Panc1 (cell line): ENCODE data around the gene HNRNPA2B1. TPM values are rescaled to one million over a fixed set of nuclear protein-coding genes. Genes with fewer than 3 reads are reported as not detected.

Experiments used
- ATAC-seq: fragments of 200-7000 bp; cut with Tn5 transposase; 2 replicates; pipeline ENCODE4 v1.9.1; 2020; ENCODE audit warnings: mild to moderate bottlenecking, moderate library complexity
- BruUV-seq: library from RNA; stranded (reverse); fragments of 400-500 nt; replicated peaks from 2 replicates; lab custom pipeline; 2021; lab: Mats Ljungman, UMichigan
- CTCF ChIA-PET: fragments of 300-600 bp; sonication (Branson Sonifier 250); formaldehyde crosslinking; loops from one replicate; lab custom pipeline; 2022; ENCODE audit warnings: antibody characterized with exemption; lab: Charles Lee
- POLR2A ChIA-PET: fragments of 300-600 bp; sonication (Branson Sonifier 250); formaldehyde crosslinking; loops from one replicate; lab custom pipeline; 2022; ENCODE audit warnings: antibody characterized with exemption; lab: Charles Lee
- DNase-seq: peaks from one replicate; pipeline ENCODE4 v3.0.0-alpha.2; 2010; ENCODE audit warnings: low read depth, low spot score
- H3K27ac ChIP-seq: 2 replicates; pipeline ENCODE4 v1.5.1; 2011; ENCODE audit warnings: mild to moderate bottlenecking, low read length, inconsistent platforms
- H3K27me3 ChIP-seq: fragments of 200-500 bp; sonication (Bioruptor generic); 2 replicates; pipeline ENCODE4 v1.6.0; 2014; ENCODE audit warnings: low read length, inconsistent platforms; ENCODE audit not compliant: control insufficient read depth, insufficient read depth
- H3K36me3 ChIP-seq: fragments of 200-500 bp; sonication (Bioruptor generic); 2 replicates; pipeline ENCODE4 v1.5.1; 2014; ENCODE audit warnings: inconsistent platforms, mild to moderate bottlenecking, low read length, moderate library complexity; ENCODE audit not compliant: control insufficient read depth, insufficient read depth
- H3K4me1 ChIP-seq: 2 replicates; pipeline ENCODE4 v1.5.1; 2011; ENCODE audit warnings: inconsistent platforms, mild to moderate bottlenecking, low read length, moderate library complexity; ENCODE audit not compliant: control insufficient read depth, insufficient read depth
- H3K4me3 ChIP-seq, 2 experiments: 2 replicates each; pipeline ENCODE4 v1.5.1; 2011 to 2012; ENCODE audit warnings: low read depth in 2 of 2, low read length in 2 of 2, mild to moderate bottlenecking in 2 of 2, inconsistent platforms in 1 of 2, moderate library complexity in 1 of 2
- H3K9me3 ChIP-seq: fragments of 200-500 bp; sonication (Bioruptor generic); 2 replicates; pipeline ENCODE4 v1.5.1; 2014; ENCODE audit warnings: low read depth, mild to moderate bottlenecking, inconsistent platforms, low read length, moderate library complexity; ENCODE audit not compliant: control insufficient read depth, insufficient read depth
- POLR2AphosphoS5 ChIP-seq: IDR thresholded peaks from 2 replicates; pipeline ENCODE4 v1.6.1; 2012; ENCODE audit warnings: mild to moderate bottlenecking, low read depth, low read length, moderate library complexity
- SIN3A ChIP-seq: IDR thresholded peaks from 2 replicates; pipeline ENCODE4 v1.6.1; 2012; ENCODE audit warnings: low read depth, mild to moderate bottlenecking, low read length, moderate library complexity, borderline replicate concordance; ENCODE audit not compliant: insufficient read depth
- TCF7L2 ChIP-seq: IDR thresholded peaks from 2 replicates; pipeline ENCODE4 v1.6.1; 2011; ENCODE audit warnings: mild to moderate bottlenecking, low read depth, low read length, inconsistent platforms
- in situ Hi-C: cut with HindIII; loops from 2 replicates; pipeline ENCODE4 v1.10.0; 2016; ENCODE audit warnings: low sequenced_read_pairs, low pct_unique_long_range_greater_than_20kb
- intact Hi-C: fragments of 100-400 bp; cut with micrococcal nuclease; formaldehyde crosslinking; loops from one replicate; pipeline ENCODE4 v1.10.0; 2022; ENCODE audit not compliant: unreplicated experiment
- total RNA-seq: library from RNA; stranded (reverse); gene quantifications from one replicate; pipeline ENCODE4 v1.2.1, GENCODE V29; 2021; ENCODE audit not compliant: unreplicated experiment
- TF ChIP-seq, protein P1 (sequence below): fragments of 450-650 bp; IDR thresholded peaks from 2 replicates; pipeline ENCODE4 v1.5.1; 2017; ENCODE audit warnings: mild to moderate bottlenecking
- TF ChIP-seq, protein P2 (sequence below), 2 experiments: IDR thresholded peaks; 2 replicates each; pipeline ENCODE4 v1.6.1; 2011 to 2012; ENCODE audit warnings: low read depth in 2 of 2, control low read depth in 1 of 2, low read length in 1 of 2, mild to moderate bottlenecking in 1 of 2, moderate library complexity in 1 of 2; ENCODE audit not compliant: insufficient read depth in 1 of 2

HNRNPA2B1 gene
- total RNA-seq, 1 experiment from 2014 or later: 819 TPM

- Histone ChIP-seq H3K36me3 (no peaks in the 10 kb centered on the region), H3K9me3 (no peaks in the 10 kb centered on the region), H3K27ac (no peak overlapping the region), H3K4me1 (peaks cover 9% of the 10 kb centered on the region), H3K4me3 (no peak overlapping the region), H3K27me3 (no peaks in the 10 kb centered on the region)
- intact Hi-C loops: no loop called here
- BruUV-seq: no TSS peak
- ATAC-seq: no peak
- ChIA-PET POLR2A (no interaction called here), CTCF (no interaction called here)
- TF ChIP-seq, protein P1, sequence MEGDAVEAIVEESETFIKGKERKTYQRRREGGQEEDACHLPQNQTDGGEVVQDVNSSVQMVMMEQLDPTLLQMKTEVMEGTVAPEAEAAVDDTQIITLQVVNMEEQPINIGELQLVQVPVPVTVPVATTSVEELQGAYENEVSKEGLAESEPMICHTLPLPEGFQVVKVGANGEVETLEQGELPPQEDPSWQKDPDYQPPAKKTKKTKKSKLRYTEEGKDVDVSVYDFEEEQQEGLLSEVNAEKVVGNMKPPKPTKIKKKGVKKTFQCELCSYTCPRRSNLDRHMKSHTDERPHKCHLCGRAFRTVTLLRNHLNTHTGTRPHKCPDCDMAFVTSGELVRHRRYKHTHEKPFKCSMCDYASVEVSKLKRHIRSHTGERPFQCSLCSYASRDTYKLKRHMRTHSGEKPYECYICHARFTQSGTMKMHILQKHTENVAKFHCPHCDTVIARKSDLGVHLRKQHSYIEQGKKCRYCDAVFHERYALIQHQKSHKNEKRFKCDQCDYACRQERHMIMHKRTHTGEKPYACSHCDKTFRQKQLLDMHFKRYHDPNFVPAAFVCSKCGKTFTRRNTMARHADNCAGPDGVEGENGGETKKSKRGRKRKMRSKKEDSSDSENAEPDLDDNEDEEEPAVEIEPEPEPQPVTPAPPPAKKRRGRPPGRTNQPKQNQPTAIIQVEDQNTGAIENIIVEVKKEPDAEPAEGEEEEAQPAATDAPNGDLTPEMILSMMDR: no peak
- TF ChIP-seq SIN3A (no peak), POLR2AphosphoS5 (no peak)
- DNase-seq: no peak
- in situ Hi-C loops: no loop called here
Observed at GRCh38 chr7:26144184-26145080, 56.1 kb downstream of the HNRNPA2B1 start.

- Histone ChIP-seq H3K9me3 (no peaks in the 10 kb centered on the region), H3K36me3 (no peaks in the 10 kb centered on the region), H3K4me1 (peaks cover 9% of the 10 kb centered on the region), H3K27me3 (no peaks in the 10 kb centered on the region), H3K4me3 (no peak overlapping the region), H3K27ac (0 out of 2 replicates have a peak overlapping the region, but pooled peaks have one; percentile 4)
- no peak for TF ChIP-seq SIN3A
- TF ChIP-seq, protein P1: no peak
- TF ChIP-seq TCF7L2: no peak
- TF ChIP-seq, protein P2, sequence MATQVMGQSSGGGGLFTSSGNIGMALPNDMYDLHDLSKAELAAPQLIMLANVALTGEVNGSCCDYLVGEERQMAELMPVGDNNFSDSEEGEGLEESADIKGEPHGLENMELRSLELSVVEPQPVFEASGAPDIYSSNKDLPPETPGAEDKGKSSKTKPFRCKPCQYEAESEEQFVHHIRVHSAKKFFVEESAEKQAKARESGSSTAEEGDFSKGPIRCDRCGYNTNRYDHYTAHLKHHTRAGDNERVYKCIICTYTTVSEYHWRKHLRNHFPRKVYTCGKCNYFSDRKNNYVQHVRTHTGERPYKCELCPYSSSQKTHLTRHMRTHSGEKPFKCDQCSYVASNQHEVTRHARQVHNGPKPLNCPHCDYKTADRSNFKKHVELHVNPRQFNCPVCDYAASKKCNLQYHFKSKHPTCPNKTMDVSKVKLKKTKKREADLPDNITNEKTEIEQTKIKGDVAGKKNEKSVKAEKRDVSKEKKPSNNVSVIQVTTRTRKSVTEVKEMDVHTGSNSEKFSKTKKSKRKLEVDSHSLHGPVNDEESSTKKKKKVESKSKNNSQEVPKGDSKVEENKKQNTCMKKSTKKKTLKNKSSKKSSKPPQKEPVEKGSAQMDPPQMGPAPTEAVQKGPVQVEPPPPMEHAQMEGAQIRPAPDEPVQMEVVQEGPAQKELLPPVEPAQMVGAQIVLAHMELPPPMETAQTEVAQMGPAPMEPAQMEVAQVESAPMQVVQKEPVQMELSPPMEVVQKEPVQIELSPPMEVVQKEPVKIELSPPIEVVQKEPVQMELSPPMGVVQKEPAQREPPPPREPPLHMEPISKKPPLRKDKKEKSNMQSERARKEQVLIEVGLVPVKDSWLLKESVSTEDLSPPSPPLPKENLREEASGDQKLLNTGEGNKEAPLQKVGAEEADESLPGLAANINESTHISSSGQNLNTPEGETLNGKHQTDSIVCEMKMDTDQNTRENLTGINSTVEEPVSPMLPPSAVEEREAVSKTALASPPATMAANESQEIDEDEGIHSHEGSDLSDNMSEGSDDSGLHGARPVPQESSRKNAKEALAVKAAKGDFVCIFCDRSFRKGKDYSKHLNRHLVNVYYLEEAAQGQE (IDR thresholded peaks at IDR 0.05; ENCODE audit: insufficient read depth in 1 of 2, low read depth in 2 of 2, low read length in 1 of 2): no peak
- TF ChIP-seq POLR2AphosphoS5: no peak
- DNase-seq (no peak), ATAC-seq (peak; percentile 85)
- POLR2A ChIA-PET: no interaction called here
- CTCF ChIA-PET: interaction anchor here (0.6 to 0.7 kb wide), 2 partner anchors 8 to 131 kb away, joined by 3 read pairs; partner anchors contain the start of gene NFE2L3
- in situ Hi-C loops: no loop called here
- intact Hi-C loops: no loop called here
- BruUV-seq: no TSS peak
Observed at GRCh38 chr7:26143298-26144048, 57.1 kb downstream of the HNRNPA2B1 start.
